ENCODE data around the gene RASSF8.

GRCh38 chr12:26001530-26001929, 43.0 kb downstream of the RASSF8 start:
- TF ChIP-seq CTCF (optimal IDR thresholded peaks at IDR 0.05 in 1 of 3, IDR thresholded peaks at IDR 0.05 in 1 of 3, conservative IDR thresholded peaks at IDR 0.05 in 1 of 3; ENCODE audit: extremely low read depth in 1 of 3, insufficient read depth in 2 of 3, low read length in 3 of 3) (no peak), EZH2 (IDR thresholded peaks at IDR 0.05; ENCODE audit: low read length) (no peak)

Measured in keratinocyte (primary cell).